Osteocyte (in vitro differentiated cells): Measurements from ENCODE around the gene C1orf141. TPM values are rescaled to one million over a fixed set of nuclear protein-coding genes. Genes with fewer than 3 reads are reported as not detected.

Experiments used
- DNase-seq: peaks from one replicate; pipeline ENCODE4 v3.0.0; 2021; ENCODE audit warnings: mixed read lengths; ENCODE audit not compliant: unreplicated experiment; ENCODE audit errors: extremely low spot score
- H3K27ac Mint-ChIP-seq: one replicate; pipeline ENCODE4 v1.8.0; 2021; ENCODE audit warnings: mild to moderate bottlenecking, mixed read lengths; ENCODE audit not compliant: unreplicated experiment
- H3K27me3 Mint-ChIP-seq: one replicate; pipeline ENCODE4 v1.8.0; 2021; ENCODE audit warnings: mixed read lengths; ENCODE audit not compliant: unreplicated experiment
- H3K36me3 Mint-ChIP-seq: one replicate; pipeline ENCODE4 v1.8.0; 2021; ENCODE audit warnings: mixed read lengths; ENCODE audit not compliant: unreplicated experiment
- H3K4me1 Mint-ChIP-seq: one replicate; pipeline ENCODE4 v1.8.0; 2021; ENCODE audit warnings: mixed read lengths; ENCODE audit not compliant: unreplicated experiment
- H3K4me3 Mint-ChIP-seq: one replicate; pipeline ENCODE4 v1.8.0; 2021; ENCODE audit warnings: mild to moderate bottlenecking, moderate library complexity, mixed read lengths; ENCODE audit not compliant: unreplicated experiment
- H3K9me3 Mint-ChIP-seq: one replicate; pipeline ENCODE4 v1.8.0; 2021; ENCODE audit warnings: mixed read lengths; ENCODE audit not compliant: unreplicated experiment
- total RNA-seq: library from RNA; stranded (reverse); gene quantifications from 2 replicates; pipeline ENCODE4 v1.2.1, GENCODE V29; 2021
- TF ChIP-seq, protein P1 (sequence below): fragments of 200-600 bp; sonication (generic); IDR thresholded peaks from 2 replicates; pipeline ENCODE4 v1.5.0; 2021; ENCODE audit warnings: antibody characterized with exemption, mild to moderate bottlenecking, moderate library complexity

Gene C1orf141
- total RNA-seq, 1 donor from 2014 or later: not detected

DNA sequence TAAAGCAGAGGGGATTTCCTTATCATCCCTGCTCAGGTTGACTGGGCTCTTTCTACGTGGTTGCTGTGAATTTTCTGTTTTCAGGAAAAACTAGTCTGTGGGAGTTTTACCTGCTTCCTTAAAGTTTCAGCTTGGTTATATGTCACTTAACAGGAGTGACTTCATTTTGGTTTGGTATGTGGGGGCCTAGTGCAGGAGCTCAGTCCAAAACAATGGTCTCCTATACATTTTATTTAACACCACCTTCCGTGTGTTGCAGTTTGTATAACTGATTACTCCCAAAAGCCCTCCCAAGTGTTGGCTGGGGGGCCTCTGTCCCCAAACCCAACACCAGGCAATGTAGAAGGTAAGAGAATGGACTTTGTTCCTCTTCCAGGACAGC, 36.8 kb upstream of the C1orf141 start:
- Mint-ChIP-seq H3K36me3 (no peaks in the 10 kb centered on the region), H3K4me3 (no peak overlapping the region), H3K9me3 (no peaks in the 10 kb centered on the region), H3K27ac (no peak overlapping the region), H3K4me1 (no peaks in the 10 kb centered on the region), H3K27me3 (peaks cover 39% of the 10 kb centered on the region)
- DNase-seq: no peak
- TF ChIP-seq, protein P1, sequence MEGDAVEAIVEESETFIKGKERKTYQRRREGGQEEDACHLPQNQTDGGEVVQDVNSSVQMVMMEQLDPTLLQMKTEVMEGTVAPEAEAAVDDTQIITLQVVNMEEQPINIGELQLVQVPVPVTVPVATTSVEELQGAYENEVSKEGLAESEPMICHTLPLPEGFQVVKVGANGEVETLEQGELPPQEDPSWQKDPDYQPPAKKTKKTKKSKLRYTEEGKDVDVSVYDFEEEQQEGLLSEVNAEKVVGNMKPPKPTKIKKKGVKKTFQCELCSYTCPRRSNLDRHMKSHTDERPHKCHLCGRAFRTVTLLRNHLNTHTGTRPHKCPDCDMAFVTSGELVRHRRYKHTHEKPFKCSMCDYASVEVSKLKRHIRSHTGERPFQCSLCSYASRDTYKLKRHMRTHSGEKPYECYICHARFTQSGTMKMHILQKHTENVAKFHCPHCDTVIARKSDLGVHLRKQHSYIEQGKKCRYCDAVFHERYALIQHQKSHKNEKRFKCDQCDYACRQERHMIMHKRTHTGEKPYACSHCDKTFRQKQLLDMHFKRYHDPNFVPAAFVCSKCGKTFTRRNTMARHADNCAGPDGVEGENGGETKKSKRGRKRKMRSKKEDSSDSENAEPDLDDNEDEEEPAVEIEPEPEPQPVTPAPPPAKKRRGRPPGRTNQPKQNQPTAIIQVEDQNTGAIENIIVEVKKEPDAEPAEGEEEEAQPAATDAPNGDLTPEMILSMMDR: no peak

DNA sequence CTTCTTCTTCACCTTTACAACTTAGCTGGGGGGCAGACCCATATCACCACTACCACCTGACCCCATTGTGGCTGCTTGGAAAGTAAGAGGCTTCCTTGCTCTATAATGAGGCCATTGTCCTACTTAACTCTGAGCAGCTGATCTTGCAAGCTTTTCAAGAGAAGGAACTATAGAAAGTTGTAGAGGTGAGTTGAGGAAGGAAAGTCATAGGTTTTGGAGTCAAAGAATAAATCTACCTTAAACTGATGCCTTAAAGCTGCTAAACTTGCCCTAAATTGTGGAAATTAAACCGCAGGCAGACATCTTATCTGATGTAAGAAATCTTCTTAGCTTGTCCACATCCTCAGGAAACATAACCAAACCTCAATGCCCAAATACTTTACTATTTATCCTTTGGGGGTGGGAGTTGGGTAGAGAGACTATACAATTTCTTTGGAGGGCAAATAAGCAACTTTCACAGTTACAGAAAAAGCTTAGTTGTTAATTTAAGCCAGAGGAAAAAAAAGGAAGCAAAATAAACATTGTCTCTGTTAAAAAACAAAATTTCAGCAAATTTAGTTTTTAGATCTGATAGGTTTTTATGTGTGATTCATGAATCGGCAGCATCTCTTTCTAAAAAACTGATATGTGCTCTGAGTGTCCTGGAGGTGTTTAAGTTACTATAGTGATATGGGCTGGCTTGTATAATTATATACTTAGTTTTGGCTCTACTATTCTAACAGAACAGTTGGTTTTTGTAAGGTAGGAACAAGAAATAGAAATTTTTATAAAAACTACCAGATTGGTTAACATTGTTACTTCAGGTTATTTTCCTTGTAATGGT, 36.2 kb upstream of the C1orf141 start:
- TF ChIP-seq, protein P1: no peak
- H3K27me3 Mint-ChIP-seq: peaks cover 41% of the 10 kb centered on the region
- no peaks in the 10 kb centered on the region for H3K36me3 Mint-ChIP-seq
- no peak for DNase-seq
- H3K27ac Mint-ChIP-seq: no peak overlapping the region
- H3K4me3 Mint-ChIP-seq: no peak overlapping the region
- no peaks in the 10 kb centered on the region for H3K4me1 Mint-ChIP-seq
- no peaks in the 10 kb centered on the region for H3K9me3 Mint-ChIP-seq

DNA sequence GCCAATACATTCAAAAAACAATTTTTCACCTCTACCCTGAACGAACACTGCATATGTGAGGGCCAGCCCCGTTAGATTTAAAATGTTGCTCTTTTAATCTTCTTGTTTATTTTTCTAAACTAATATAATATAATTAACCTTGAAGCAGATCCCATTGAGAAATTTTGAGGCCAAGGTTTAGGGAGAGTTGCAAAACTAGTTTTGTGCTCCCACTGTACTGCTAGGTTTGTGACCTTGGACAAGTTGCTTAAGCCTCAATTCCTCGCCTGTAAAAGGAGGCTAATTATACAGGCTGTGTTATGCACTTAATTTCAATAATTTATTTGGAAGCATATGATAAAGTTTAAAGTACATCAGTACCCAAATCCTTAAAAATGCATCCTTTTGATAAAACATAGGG, 35.2 kb upstream of the C1orf141 start:
- H3K9me3 Mint-ChIP-seq: no peaks in the 10 kb centered on the region
- H3K36me3 Mint-ChIP-seq: no peaks in the 10 kb centered on the region
- peaks cover 39% of the 10 kb centered on the region for H3K27me3 Mint-ChIP-seq
- TF ChIP-seq, protein P1: no peak
- no peak overlapping the region for H3K4me3 Mint-ChIP-seq
- no peaks in the 10 kb centered on the region for H3K4me1 Mint-ChIP-seq
- H3K27ac Mint-ChIP-seq: no peak overlapping the region
- DNase-seq: no peak

DNA sequence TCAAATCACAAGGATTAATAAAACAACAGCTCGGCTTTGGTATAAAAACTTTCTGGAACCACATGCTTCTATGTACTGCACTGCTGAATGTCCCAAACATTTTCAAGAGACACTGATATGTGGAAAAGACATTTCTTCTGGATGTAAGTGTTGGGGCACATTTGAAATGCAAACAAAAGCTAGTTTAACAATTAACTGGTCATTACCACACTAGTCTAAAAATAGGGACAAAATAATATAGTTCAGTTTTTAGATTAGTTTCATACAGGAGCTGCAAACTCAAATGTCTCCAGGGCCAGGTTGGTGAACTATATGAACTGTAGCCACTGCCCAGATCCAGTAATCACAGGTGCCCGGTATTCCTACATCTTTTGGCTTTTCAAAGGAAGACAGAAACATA, 34.7 kb upstream of the C1orf141 start:
- TF ChIP-seq, protein P1: no peak
- Mint-ChIP-seq H3K27me3 (peaks cover 36% of the 10 kb centered on the region), H3K4me1 (no peaks in the 10 kb centered on the region), H3K9me3 (no peaks in the 10 kb centered on the region), H3K27ac (no peak overlapping the region), H3K36me3 (no peaks in the 10 kb centered on the region), H3K4me3 (no peak overlapping the region)
- DNase-seq: no peak

DNA sequence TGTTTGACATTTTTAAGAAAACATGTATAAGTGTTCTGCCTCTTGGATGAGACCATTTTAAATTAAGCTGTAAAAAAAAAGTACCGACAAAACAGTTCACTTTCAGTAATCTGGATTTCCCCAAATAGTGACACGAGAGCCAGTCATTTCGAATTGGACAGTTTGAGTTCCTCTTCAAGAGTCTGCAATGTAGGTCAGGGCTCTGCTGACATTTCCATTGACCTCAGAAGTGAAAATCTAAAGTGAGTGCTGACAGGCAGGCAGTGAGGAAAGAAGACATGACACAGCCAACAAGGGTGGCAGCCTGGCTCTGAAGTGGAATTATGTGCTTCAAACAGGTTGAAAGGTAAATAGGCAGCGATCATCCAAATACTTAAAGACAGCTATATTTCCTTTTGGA, 31.4 kb upstream of the C1orf141 start, which contains the start of gene IL23R:
TSS of gene IL23R (plus strand) at position 259 of the 400 bp plus-strand sequence. CDS start 1,667 bp downstream, outside the sequence.
- no peak within 1 kb of the TSS for H3K27ac Mint-ChIP-seq
- H3K9me3 Mint-ChIP-seq: no peaks in the 10 kb centered on the region
- DNase-seq: no peak
- no peaks in the 10 kb centered on the region for H3K36me3 Mint-ChIP-seq
- H3K4me1 Mint-ChIP-seq: no peaks in the 10 kb centered on the region
- TF ChIP-seq, protein P1: no peak
- peaks cover 32% of the 10 kb centered on the region for H3K27me3 Mint-ChIP-seq
- no peak within 1 kb of the TSS for H3K4me3 Mint-ChIP-seq
